ENCODE results near the gene HOGA1.

The HOGA1 gene

GRCh38 chr10:97651773-97652172 lies 67.6 kb downstream of the HOGA1 start:
- H3K36me3 ChIP-seq (ENCODE audit: insufficient read depth), result no peaks in the 10 kb centered on the region; the same call in 1 of the 2 replicates
- peaks cover 6% of the 10 kb centered on the region for H3K4me1 ChIP-seq (ENCODE audit: low read depth, poor library complexity, severe bottlenecking)
- TF ChIP-seq CTCF (conservative IDR thresholded peaks at IDR 0.05; ENCODE audit: low read depth, low read length), result no peak

GRCh38 chr10:97656777-97657176 lies 72.6 kb downstream of the HOGA1 start:
- no peak for TF ChIP-seq CTCF (conservative IDR thresholded peaks at IDR 0.05; ENCODE audit: low read depth, low read length)
- Histone ChIP-seq H3K79me2 (ENCODE audit: insufficient read depth, low read depth) (no peaks in the 10 kb centered on the region), H3K27me3 (ENCODE audit: insufficient read depth, low read depth) (no peaks in the 10 kb centered on the region), H3K36me3 (ENCODE audit: insufficient read depth) (no peaks in the 10 kb centered on the region; the same call in 1 of the 2 replicates), H2AFZ (ENCODE audit: low read depth) (no peak overlapping the region), H3K4me2 (no peak overlapping the region), H4K20me1 (ENCODE audit: insufficient read depth) (no peaks in the 10 kb centered on the region), H3K27ac (no peak overlapping the region), H3K4me3 (IDR thresholded peaks at IDR 0.05; ENCODE audit: insufficient read depth, low read depth, low read length) (no peak overlapping the region), H3K9ac (no peak overlapping the region), H3K4me1 (ENCODE audit: low read depth, poor library complexity, severe bottlenecking) (peaks cover 10% of the 10 kb centered on the region)

More at GRCh38 chr10:97651773-97652172, 67.6 kb downstream of the HOGA1 start:
- Histone ChIP-seq H3K79me2 (ENCODE audit: insufficient read depth, low read depth) (no peaks in the 10 kb centered on the region), H3K4me3 (IDR thresholded peaks at IDR 0.05; ENCODE audit: insufficient read depth, low read depth, low read length) (no peak overlapping the region), H4K20me1 (ENCODE audit: insufficient read depth) (no peaks in the 10 kb centered on the region), H3K9ac (no peak overlapping the region), H3K27me3 (ENCODE audit: insufficient read depth, low read depth) (no peaks in the 10 kb centered on the region), H3K4me2 (no peak overlapping the region), H3K27ac (no peak overlapping the region), H2AFZ (ENCODE audit: low read depth) (no peak overlapping the region)

- Histone ChIP-seq H4K20me1 (ENCODE audit: insufficient read depth) (no peaks in the 10 kb centered on the region), H3K4me1 (ENCODE audit: low read depth, poor library complexity, severe bottlenecking) (peaks cover 10% of the 10 kb centered on the region), H3K27ac (peak overlapping the region; percentile 45), H2AFZ (ENCODE audit: low read depth) (peak overlapping the region; percentile 47; the same call in 1 of the 2 replicates), H3K4me3 (IDR thresholded peaks at IDR 0.05; ENCODE audit: insufficient read depth, low read depth, low read length) (no peak overlapping the region), H3K4me2 (peak overlapping the region; percentile 47), H3K9ac (peak overlapping the region; percentile 3; the same call in 1 of the 2 replicates), H3K79me2 (ENCODE audit: insufficient read depth, low read depth) (no peaks in the 10 kb centered on the region), H3K27me3 (ENCODE audit: insufficient read depth, low read depth) (no peaks in the 10 kb centered on the region), H3K36me3 (ENCODE audit: insufficient read depth) (no peaks in the 10 kb centered on the region; the same call in 1 of the 2 replicates)
- TF ChIP-seq CTCF (conservative IDR thresholded peaks at IDR 0.05; ENCODE audit: low read depth, low read length), result no peak
These were observed 75.4 kb downstream of the HOGA1 start for GRCh38 chr10:97659589-97659988.
